Suppressor macrophage treated with lipopolysaccharide for 1 hour (primary cell): ENCODE data around the gene PRR12.

Experiments
- DNase-seq, 3 donors: peaks; one replicate each; pipeline ENCODE4 v3.0.0-alpha.2; 2020 to 2022

PRR12 gene

GRCh38 chr19:49590971-49591730 lies at the start of gene PRR12:
Gene PRR12, plus strand, starts transcription at chr19:49591182. Its CDS starts 473 bp downstream, at chr19:49591655.
- peak; percentile 62 to 72 (median 71) for DNase-seq

DNA sequence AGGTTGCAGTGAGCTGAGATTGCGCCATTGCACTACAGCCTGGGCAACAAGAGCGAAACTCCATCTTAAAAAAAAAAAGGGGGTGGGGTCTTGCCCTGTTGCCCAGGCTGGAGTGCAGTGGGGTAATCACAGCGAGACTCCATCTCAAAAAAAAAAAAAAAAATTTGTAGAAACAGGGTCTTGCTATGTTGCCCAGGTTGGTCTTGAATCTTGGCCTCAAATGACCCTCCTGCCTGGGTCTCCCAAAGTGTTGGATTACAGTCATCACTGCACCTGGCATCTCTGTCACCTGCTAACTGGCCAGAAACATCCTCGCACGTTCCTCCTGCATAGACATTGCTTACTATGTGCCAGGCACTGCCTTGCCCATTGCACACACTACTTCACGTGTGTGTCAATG lies 49.1 kb upstream of the PRR12 start:
- no peak for DNase-seq

DNA sequence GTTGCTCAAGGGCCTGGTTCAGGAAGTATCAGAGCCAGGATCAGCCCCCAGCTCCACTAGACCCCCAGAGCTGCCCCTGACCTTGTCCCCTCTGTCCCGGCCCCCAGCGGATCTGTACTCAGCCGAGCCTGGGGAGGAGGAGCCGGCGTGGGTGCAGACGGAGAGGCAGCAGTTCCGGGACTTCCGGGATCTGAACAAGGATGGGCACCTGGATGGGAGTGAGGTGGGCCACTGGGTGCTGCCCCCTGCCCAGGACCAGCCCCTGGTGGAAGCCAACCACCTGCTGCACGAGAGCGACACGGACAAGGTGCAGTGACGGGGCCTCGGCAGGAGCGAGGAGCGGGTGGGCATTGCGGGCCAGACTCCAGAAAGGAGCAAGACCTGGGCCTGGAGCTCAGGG lies 48.5 kb upstream of the PRR12 start:
- no peak for DNase-seq

DNA sequence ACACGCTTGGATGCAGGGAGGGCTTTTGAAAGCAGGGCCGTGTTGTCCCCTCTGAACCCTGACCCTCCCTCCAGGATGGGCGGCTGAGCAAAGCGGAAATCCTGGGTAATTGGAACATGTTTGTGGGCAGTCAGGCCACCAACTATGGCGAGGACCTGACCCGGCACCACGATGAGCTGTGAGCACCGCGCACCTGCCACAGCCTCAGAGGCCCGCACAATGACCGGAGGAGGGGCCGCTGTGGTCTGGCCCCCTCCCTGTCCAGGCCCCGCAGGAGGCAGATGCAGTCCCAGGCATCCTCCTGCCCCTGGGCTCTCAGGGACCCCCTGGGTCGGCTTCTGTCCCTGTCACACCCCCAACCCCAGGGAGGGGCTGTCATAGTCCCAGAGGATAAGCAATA lies 48.0 kb upstream of the PRR12 start:
- no peak for DNase-seq

DNA sequence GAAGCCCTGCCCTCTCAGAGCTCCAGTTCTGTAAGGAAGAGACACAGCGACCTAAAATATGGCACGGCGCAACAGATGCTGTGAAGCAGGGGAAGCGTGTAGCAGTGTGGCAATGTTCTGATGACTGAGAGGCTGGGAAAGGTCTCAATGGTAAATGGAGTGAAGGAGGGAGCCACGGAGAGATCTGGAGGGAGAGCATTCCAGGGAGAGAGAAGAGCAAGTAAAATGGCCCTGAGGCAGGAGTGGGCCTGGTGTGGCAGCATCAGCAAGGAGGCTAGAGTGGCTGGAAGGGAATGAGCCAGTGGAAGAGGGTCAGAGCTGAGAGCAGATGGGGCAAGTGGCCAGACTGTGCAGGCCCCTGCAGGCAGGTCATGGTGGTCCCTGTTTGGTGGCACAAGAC lies 46.8 kb upstream of the PRR12 start:
- DNase-seq, result no peak

DNA sequence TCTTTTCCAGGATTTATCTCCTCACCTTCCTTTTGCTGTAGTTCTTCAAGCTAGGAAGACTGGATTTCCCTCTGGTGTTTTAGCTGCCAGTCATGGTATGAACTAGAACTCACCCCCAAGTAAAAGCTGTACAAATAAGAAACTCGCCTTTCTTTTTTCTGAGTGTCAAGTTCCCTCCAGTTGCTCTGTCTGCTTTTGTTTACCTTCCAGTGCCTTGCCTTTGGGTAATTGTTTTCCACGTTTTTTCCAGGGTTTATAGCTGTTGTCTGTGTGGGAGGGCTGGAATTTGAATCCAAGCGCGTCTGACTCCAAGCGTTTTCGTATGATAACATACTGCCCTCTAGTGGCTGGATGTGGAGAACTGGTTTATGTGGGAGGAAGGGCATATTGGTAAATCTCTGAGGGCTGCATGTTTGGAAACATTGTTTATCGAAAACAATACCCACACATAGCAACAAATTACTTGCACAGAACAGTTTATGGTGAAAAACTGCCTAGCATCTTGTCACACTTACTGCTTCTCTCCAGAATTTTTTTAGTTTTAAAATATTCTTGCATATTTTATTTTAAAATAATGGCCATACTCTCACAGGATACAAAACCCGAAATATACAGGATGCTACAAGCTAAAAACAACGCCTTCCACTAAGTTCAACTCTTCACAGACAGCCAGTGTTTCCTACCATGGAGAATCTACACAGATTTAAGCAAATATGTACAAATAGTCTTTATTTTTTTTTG lies 44.0 kb upstream of the PRR12 start:
- DNase-seq, result peak; percentile 89 to 94 (median 92)

DNA sequence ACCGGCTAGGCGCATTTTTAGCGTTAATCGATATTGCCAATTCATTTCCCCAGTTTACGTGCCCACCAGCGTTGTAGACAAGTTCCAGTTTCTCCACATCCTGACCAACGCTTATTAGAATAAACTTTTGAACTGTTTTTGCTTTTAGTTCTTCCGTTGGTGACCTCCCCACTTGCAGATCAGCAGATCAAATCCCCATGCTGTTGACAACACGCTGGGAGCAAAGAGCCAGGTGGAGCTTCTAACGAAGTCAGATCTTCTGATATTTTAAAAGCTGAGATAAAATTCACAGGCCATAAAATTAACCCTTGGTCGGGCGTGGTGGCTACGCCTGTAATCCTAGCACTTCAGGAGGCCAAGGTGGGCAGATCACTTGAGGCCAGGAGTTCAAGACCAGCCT lies 41.9 kb upstream of the PRR12 start:
- DNase-seq, result no peak

DNA sequence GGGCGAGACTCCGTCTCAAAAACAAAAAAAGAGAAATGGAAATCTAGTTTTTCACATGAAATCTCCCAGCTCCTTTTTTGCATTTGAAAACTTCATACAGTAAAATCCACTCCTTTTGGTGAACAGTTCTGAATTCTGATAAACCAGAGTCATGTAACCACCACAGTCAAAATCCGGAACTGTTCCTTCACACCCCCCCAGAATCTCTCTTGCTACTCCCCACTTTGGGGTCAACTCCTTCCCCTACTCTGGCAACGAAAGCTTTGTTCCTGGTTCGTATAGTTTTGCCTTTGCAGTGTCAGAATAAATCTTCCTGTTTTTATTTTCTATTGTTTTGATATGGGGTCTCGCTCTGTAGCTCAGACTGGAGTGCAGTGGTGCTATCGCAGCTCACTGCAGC lies 39.5 kb upstream of the PRR12 start:
- no peak for DNase-seq

GRCh38 chr19:49552749-49553148 lies 38.2 kb upstream of the PRR12 start:
- DNase-seq, result peak; percentile 54 to 69 (median 64)

GRCh38 chr19:49553451-49554271 lies 37.3 kb upstream of the PRR12 start:
- peak; percentile 46 to 70 (median 53) for DNase-seq

DNA sequence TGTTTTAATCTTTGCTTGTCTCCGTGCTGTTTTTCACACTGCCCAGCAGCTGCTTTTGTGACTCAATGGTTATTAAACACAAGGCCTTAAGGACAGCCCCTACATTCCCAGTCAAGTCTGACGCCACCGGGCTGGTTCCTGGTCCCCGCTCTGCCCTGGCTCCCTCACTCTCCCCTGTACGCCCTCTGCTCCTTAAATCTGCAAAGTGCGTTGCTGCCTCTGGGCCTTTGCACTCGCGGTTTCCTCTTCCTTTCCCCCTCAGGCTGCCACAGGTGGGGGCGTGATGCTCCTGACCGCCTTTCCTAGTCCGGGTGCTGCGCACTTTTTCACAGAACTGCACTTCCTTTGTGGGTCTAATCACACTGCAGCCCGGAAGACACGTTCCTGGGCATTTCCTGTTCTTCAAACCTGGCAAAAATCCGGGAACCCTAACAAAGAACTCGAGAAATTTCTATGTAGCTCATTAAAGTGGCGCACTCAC lies 36.2 kb upstream of the PRR12 start:
- DNase-seq, result no peak

- DNase-seq, result peak in 2 of 3 donors; percentile 46 to 70
Observed at GRCh38 chr19:49555600-49556411, 35.2 kb upstream of the PRR12 start.

DNA sequence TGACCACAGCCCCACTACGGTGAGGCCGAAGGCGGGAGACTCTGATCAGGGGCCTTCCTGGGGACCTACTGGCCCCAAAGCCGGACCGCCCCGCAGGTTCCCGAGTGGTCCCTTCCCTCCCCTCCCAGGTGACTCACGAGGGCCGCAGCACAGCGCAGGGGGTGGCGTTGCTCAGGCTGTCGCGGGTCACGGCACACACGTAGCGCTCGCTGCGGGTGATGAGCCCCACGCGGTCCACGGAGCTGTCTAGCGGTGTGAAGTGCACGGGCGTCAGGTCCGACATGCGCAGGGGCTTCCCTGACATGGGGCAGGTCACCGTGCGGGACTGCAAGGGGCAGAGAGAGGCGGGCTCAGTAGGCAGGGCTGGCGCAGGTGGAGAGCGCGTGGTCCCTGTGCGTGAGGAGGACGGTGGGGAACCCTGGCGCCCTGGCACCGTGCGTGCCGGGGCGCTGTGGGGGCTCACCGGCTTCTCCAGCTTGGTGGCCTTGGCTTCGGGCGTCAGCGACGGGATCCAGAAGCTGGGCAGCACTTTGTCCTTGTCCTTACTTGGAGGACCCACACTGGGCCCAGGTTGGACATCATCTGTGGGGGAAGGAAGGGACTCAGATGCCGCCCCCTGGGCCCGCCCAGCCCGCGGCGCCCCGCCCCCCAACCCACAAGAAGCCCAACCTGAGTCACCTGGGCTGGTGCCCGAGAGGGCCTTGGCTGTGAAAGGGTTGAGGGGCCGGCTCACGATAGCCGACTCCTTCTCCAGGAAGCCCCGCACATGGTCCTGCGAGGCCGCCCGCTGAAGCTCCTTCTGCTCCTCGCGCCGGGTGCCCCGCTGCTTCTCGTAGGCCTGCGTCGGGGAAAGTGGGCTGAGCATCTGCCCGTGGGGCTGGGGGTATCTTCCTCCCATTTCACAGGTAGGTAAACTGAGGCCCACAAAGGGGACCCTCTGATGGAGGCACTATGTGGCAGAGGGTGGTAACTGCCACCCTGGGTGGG lies 34.3 kb upstream of the PRR12 start:
- no peak for DNase-seq

GRCh38 chr19:49557641-49558325 lies 33.2 kb upstream of the PRR12 start:
- DNase-seq, result no peak

GRCh38 chr19:49558591-49558990 lies 32.4 kb upstream of the PRR12 start:
- no peak for DNase-seq

- no peak for DNase-seq
Observed at GRCh38 chr19:49559443-49559842, 31.5 kb upstream of the PRR12 start.

- no peak for DNase-seq
Observed at GRCh38 chr19:49559928-49560327, 31.1 kb upstream of the PRR12 start.

DNA sequence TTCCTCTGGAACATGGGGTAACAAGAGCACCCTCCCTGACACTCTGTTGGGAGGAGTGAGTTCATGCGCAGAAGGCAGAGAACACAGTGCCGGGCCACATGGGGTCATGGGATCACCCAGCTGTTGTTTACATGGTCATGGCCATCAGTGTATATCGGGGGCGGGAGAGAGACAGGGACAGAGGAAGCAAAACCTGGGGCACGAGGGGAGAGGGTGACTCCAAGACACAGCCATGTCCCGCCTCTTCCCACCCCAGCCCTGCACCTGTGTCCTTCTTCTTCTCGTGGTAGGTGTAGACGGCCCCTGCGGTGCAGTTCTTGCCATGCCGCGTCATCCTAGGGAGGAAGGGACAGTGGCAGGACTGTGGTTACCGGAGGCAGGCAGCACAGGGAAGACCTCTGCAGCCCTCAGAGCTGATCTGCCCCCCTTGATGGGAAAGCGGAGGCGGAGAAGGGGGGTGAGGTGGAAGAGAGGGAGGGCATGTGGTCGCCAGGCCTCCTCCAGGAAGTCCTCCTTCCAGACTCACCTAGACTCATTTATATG lies 30.6 kb upstream of the PRR12 start:
- DNase-seq, result peak in 2 of 3 donors; percentile 19 to 33

GRCh38 chr19:49564616-49565045 lies 26.4 kb upstream of the PRR12 start:
- DNase-seq, result no peak

DNA sequence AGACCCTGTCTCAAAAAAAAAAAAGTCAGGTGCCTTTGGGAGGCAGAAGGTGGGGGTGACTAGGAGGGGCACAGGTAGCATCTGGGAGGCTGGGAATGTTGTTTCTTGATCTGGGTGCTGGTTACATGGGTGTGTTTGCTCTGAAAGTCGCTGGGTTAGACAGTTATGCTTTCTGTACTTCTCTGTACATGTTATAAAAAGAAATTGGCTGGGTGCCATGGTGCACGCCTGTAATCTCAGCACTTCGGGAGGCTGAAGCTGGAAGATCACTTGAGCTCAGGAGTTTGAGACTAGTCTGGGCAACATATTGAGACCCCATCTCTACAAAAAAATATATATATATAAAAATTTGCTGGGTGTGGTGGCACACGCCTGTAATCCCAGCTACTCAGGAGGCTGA lies 25.7 kb upstream of the PRR12 start:
- no peak for DNase-seq
